Activated naive CD8-positive, alpha-beta T cell treated with anti-CD3 and anti-CD28 coated beads for 36 hours (primary cell): ENCODE measurements around the gene NUMBL. TPM values are rescaled to one million over a fixed set of nuclear protein-coding genes. Genes with fewer than 3 reads are reported as not detected.
A peak's percentile ranks its signal among the peaks of the same experiment; 100 is the strongest.

ENCODE experiments used
- DNase-seq: peaks from one replicate; pipeline ENCODE4 v3.0.0; 2021
- H3K27ac Mint-ChIP-seq: one replicate; pipeline ENCODE4 v1.8.0; 2022; ENCODE audit warnings: mild to moderate bottlenecking, moderate library complexity, mixed read lengths
- H3K27me3 Mint-ChIP-seq: one replicate; pipeline ENCODE4 v1.8.0; 2022; ENCODE audit warnings: mild to moderate bottlenecking, mixed read lengths
- H3K36me3 Mint-ChIP-seq: one replicate; pipeline ENCODE4 v1.8.0; 2021; ENCODE audit warnings: mild to moderate bottlenecking, mixed read lengths
- H3K4me1 Mint-ChIP-seq: one replicate; pipeline ENCODE4 v1.8.0; 2021; ENCODE audit warnings: mixed read lengths
- H3K4me3 Mint-ChIP-seq: one replicate; pipeline ENCODE4 v1.8.0; 2022; ENCODE audit warnings: mild to moderate bottlenecking, moderate library complexity, mixed read lengths
- H3K9me3 Mint-ChIP-seq: one replicate; pipeline ENCODE4 v1.8.0; 2022; ENCODE audit warnings: mixed read lengths
- total RNA-seq, 2 experiments: library from RNA; stranded (reverse); gene quantifications; one replicate each; pipeline ENCODE4 v1.2.3, GENCODE V29; 2021

NUMBL gene
- total RNA-seq, 2 experiments from 2014 or later: 13.4 to 14.9 TPM

DNA sequence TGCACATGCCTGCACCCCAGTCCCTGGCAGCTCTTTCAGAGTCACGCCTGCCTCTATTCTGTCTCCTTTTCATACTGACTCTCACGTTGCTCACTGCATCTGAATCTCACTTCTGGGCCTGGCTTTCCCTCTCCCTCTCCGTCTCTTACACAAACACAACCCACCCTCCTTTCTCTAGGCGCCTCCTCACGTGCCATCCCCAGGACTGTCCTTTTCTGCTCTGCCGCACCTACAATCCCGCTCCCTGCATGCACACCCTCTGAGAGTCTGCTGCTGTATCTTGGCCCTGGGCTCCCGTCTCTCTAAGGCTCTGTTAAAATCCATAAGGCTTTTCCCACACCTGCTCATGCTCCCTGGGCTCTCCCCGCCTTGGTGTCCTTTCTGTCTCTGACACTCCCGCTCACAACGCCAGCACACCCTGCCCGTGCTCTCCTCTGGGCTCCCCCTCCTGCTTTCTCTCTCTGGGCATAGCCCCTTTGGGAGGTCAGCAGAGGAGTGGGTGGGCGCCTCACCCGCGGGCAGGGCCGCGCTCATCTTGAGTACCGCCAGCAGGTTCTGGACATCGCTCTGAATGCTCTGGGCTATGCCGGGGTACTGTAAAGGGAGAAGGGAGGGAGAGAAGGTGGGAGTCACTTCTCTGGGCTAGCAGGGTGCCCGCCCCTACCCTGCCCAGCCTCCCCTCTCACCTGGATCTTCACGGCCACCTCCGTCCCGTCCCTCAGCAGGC, 12.7 kb upstream of the NUMBL start:
- DNase-seq: no peak
- no peaks in the 10 kb centered on the region for H3K4me1 Mint-ChIP-seq
- H3K27me3 Mint-ChIP-seq: no peaks in the 10 kb centered on the region
- no peak overlapping the region for H3K27ac Mint-ChIP-seq
- no peak overlapping the region for H3K4me3 Mint-ChIP-seq
- peaks cover 9% of the 10 kb centered on the region for H3K36me3 Mint-ChIP-seq
- H3K9me3 Mint-ChIP-seq: no peaks in the 10 kb centered on the region

- Mint-ChIP-seq H3K4me3 (no peak overlapping the region), H3K27me3 (no peaks in the 10 kb centered on the region), H3K4me1 (no peaks in the 10 kb centered on the region), H3K27ac (no peak overlapping the region), H3K36me3 (peaks cover 11% of the 10 kb centered on the region), H3K9me3 (no peaks in the 10 kb centered on the region)
- no peak for DNase-seq
Measured at GRCh38 chr19:40702337-40703012, 12.0 kb upstream of the NUMBL start.

GRCh38 chr19:40701758-40702157, 11.3 kb upstream of the NUMBL start:
- no peaks in the 10 kb centered on the region for H3K9me3 Mint-ChIP-seq
- no peak overlapping the region for H3K4me3 Mint-ChIP-seq
- H3K36me3 Mint-ChIP-seq: peaks cover 11% of the 10 kb centered on the region
- H3K4me1 Mint-ChIP-seq: no peaks in the 10 kb centered on the region
- no peak for DNase-seq
- H3K27me3 Mint-ChIP-seq: no peaks in the 10 kb centered on the region
- H3K27ac Mint-ChIP-seq: no peak overlapping the region

DNA sequence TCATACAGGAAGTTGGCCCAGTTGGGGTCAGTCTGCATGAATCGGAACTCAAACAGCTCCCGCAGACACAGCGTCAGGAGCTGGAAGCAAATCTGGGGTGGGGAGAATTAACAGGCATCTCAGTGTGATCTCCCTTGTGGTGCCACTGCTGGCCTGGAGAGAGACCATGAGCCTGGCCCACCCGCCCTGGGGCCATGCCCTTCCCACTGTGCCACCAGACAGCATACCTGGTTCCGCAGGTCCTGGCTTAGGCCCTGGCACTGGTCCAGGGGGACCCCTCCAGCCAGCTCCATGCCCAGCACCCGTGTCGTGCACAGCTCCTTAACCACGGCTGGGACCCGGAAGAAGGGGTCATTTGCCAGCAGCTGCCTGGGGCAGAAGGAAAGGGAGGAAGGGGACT, 9.6 kb upstream of the NUMBL start:
- Mint-ChIP-seq H3K9me3 (no peaks in the 10 kb centered on the region), H3K4me3 (no peak overlapping the region), H3K36me3 (peaks cover 11% of the 10 kb centered on the region), H3K4me1 (no peaks in the 10 kb centered on the region), H3K27me3 (no peaks in the 10 kb centered on the region), H3K27ac (no peak overlapping the region)
- no peak for DNase-seq

- Mint-ChIP-seq H3K4me3 (no peak overlapping the region), H3K27me3 (no peaks in the 10 kb centered on the region), H3K36me3 (peaks cover 4% of the 10 kb centered on the region), H3K9me3 (no peaks in the 10 kb centered on the region), H3K27ac (no peak overlapping the region), H3K4me1 (no peaks in the 10 kb centered on the region)
- no peak for DNase-seq
Measured at GRCh38 chr19:40697007-40697406, 6.6 kb upstream of the NUMBL start.

GRCh38 chr19:40695881-40696280, 5.4 kb upstream of the NUMBL start:
- Mint-ChIP-seq H3K4me1 (peaks cover 2% of the 10 kb centered on the region), H3K9me3 (no peaks in the 10 kb centered on the region), H3K27me3 (no peaks in the 10 kb centered on the region), H3K4me3 (no peak overlapping the region), H3K27ac (no peak overlapping the region), H3K36me3 (peaks cover 3% of the 10 kb centered on the region)
- no peak for DNase-seq

DNA sequence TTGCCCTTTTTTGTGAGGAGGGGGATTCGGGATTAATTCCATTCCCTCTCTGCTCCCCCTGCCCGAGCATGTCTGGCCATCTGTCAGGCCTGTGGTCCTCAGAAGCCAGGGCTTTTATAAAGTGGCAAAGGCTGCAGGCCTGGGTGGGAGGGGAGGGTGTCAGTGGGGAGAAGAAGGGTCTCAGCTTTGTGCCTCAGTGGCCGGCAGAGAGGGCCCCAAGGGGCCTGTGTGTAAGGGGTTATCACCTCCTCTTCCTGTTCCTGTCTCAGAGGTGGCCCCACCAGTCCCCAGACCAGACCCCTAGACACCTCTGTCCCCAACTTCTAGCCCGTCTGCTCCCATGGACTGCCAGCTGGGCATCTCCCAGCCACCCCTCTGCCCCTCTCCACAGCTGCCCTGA, 3.4 kb upstream of the NUMBL start:
- Mint-ChIP-seq H3K27me3 (no peaks in the 10 kb centered on the region), H3K9me3 (no peaks in the 10 kb centered on the region), H3K4me3 (no peak overlapping the region), H3K27ac (no peak overlapping the region), H3K36me3 (peaks cover 3% of the 10 kb centered on the region), H3K4me1 (peaks cover 2% of the 10 kb centered on the region)
- no peak for DNase-seq

DNA sequence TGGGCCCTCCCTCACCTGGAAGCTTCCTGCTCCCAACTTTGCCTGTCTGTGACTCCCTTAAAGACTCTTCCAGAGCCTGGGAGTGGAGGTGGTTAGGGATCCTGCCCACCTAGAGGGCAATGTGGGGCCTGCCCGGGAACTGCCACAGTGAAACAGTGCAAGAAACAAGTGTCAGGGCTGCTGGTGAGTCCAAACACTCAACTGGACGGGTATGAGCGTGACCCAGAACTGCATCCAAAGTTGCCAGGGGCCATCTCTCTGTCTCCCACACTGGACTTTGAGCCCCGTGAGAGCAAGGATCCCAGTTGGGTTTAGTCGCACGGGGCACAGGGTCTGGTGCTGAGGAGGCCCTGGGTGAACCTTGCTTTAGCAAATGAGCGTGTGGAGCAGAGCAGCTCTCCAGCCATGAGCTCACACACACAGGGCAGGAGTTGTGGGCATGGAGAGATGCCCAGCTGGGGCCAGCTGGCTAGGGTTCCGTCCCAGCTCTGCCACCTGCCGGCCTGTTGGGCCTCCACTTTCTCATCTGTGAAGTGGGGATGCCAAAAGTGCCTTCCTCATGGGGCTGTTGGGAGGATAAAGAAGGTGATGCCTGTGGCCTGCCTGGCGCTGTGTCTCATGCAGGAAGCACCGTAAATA, 2.8 kb upstream of the NUMBL start:
- no peak for DNase-seq
- Mint-ChIP-seq H3K4me1 (peaks cover 2% of the 10 kb centered on the region), H3K4me3 (no peak overlapping the region), H3K27ac (no peak overlapping the region), H3K36me3 (peaks cover 3% of the 10 kb centered on the region), H3K27me3 (no peaks in the 10 kb centered on the region), H3K9me3 (no peaks in the 10 kb centered on the region)

DNA sequence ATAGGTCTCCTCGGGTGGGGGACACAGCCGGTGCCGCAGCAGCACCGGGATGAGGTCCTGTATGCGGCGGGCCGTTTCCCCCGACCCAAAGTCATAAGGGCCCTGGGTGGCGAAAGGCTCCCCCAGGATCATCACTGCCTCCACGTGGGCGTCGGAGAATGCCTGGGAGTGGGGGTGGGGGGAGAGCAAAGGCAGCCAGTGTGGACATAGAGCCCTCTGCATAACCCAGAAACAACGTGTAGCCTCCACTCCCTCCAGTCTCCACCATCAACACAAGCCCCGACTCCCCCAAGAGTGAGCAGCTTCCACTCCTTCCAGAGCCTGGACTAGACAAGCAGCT, 1.7 kb upstream of the NUMBL start:
- no peaks in the 10 kb centered on the region for H3K27me3 Mint-ChIP-seq
- DNase-seq: no peak
- H3K9me3 Mint-ChIP-seq: no peaks in the 10 kb centered on the region
- no peak overlapping the region for H3K27ac Mint-ChIP-seq
- H3K4me3 Mint-ChIP-seq: no peak overlapping the region
- peaks cover 1% of the 10 kb centered on the region for H3K36me3 Mint-ChIP-seq
- H3K4me1 Mint-ChIP-seq: peaks cover 2% of the 10 kb centered on the region

- Mint-ChIP-seq H3K36me3 (peaks cover 1% of the 10 kb centered on the region), H3K27me3 (no peaks in the 10 kb centered on the region), H3K4me1 (peaks cover 2% of the 10 kb centered on the region), H3K4me3 (peak overlapping the region; percentile 78), H3K27ac (peak overlapping the region; percentile 91), H3K9me3 (no peaks in the 10 kb centered on the region)
- DNase-seq: peak; percentile 19
Measured at GRCh38 chr19:40691421-40692211, 1.2 kb upstream of the NUMBL start.

- DNase-seq: peak; percentile 90
- Mint-ChIP-seq H3K4me1 (peaks cover 2% of the 10 kb centered on the region), H3K9me3 (no peaks in the 10 kb centered on the region), H3K4me3 (peak overlapping the region; percentile 78), H3K27me3 (no peaks in the 10 kb centered on the region), H3K27ac (peak overlapping the region; percentile 91), H3K36me3 (peaks cover 5% of the 10 kb centered on the region)
Measured at GRCh38 chr19:40690693-40691420, 406 bp upstream of the NUMBL start.

GRCh38 chr19:40689339-40690049, 957 bp downstream of the NUMBL start:
- peak overlapping the region; percentile 62 for H3K4me3 Mint-ChIP-seq
- H3K9me3 Mint-ChIP-seq: no peaks in the 10 kb centered on the region
- no peaks in the 10 kb centered on the region for H3K27me3 Mint-ChIP-seq
- peaks cover 16% of the 10 kb centered on the region for H3K36me3 Mint-ChIP-seq
- DNase-seq: peak; percentile 40
- H3K27ac Mint-ChIP-seq: no peak overlapping the region
- peaks cover 2% of the 10 kb centered on the region for H3K4me1 Mint-ChIP-seq

DNA sequence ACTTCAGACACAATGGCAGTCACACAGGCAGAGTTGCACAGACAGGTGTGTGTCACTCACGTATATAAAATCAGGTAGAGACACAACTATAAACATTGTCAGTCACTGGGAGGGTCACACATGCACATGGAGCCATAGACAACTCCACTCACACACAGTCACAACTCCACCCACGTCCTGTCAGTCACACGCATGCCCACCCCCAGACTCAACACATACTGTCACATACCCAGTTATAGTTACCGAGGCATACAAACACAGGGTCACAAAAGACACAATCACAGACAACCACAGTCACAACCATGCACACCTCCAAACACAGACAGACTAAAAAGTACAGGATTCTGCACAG, 1.5 kb downstream of the NUMBL start:
- Mint-ChIP-seq H3K36me3 (peaks cover 19% of the 10 kb centered on the region), H3K4me1 (peaks cover 2% of the 10 kb centered on the region), H3K4me3 (no peak overlapping the region), H3K27ac (no peak overlapping the region), H3K27me3 (no peaks in the 10 kb centered on the region), H3K9me3 (no peaks in the 10 kb centered on the region)
- DNase-seq: no peak

DNA sequence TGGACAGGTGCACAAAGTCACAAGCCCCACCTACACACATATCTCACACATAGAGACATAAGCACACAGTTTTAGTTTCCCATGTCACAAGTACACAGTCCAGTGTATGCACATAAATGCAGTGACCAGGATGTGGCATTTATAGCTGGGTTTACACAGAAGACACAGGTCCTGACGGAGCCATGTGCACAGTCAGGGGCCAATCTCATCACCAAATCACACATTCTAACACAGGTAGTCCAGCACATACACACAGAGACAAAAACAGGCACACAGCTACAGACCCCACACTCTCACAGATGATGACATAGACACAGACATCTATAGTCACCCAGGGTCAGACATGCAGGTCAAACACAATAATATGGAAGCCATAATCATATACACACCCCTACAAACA, 2.1 kb downstream of the NUMBL start:
- Mint-ChIP-seq H3K4me1 (peaks cover 2% of the 10 kb centered on the region), H3K27me3 (no peaks in the 10 kb centered on the region), H3K36me3 (peaks cover 19% of the 10 kb centered on the region), H3K27ac (no peak overlapping the region), H3K9me3 (no peaks in the 10 kb centered on the region), H3K4me3 (no peak overlapping the region)
- no peak for DNase-seq
